Activated naive CD8-positive, alpha-beta T cell treated with anti-CD3 and anti-CD28 coated beads, Interleukin-2, amount 50 U/mL, for 24 hours (primary cell): ENCODE results near the gene DYNLT2B.
A peak's percentile ranks its signal among the peaks of the same experiment; 100 is the strongest.
"Not testable (repeated sequence)": the region's sequence is repeated elsewhere in the genome, so short reads cannot be mapped to it uniquely, and the experiment has no call there.

Experiments used
- ATAC-seq: fragments of 150-1000 bp; cut with Tn5 transposase; one replicate; pipeline ENCODE4 v1.10.0; 2021
- DNase-seq: peaks from one replicate; pipeline ENCODE4 v3.0.0; 2021
- H3K27ac Mint-ChIP-seq: one replicate; pipeline ENCODE4 v1.8.0; 2021; ENCODE audit warnings: mild to moderate bottlenecking, mixed read lengths
- H3K27me3 Mint-ChIP-seq: one replicate; pipeline ENCODE4 v1.8.0; 2021; ENCODE audit warnings: mixed read lengths
- H3K36me3 Mint-ChIP-seq: one replicate; pipeline ENCODE4 v1.8.0; 2021; ENCODE audit warnings: low read depth, mixed read lengths
- H3K4me1 Mint-ChIP-seq: one replicate; pipeline ENCODE4 v1.8.0; 2021; ENCODE audit warnings: mixed read lengths
- H3K4me3 Mint-ChIP-seq: one replicate; pipeline ENCODE4 v1.8.0; 2021; ENCODE audit warnings: mild to moderate bottlenecking, moderate library complexity, mixed read lengths
- H3K9me3 Mint-ChIP-seq: one replicate; pipeline ENCODE4 v1.8.0; 2021; ENCODE audit warnings: mixed read lengths

The DYNLT2B gene

DNA sequence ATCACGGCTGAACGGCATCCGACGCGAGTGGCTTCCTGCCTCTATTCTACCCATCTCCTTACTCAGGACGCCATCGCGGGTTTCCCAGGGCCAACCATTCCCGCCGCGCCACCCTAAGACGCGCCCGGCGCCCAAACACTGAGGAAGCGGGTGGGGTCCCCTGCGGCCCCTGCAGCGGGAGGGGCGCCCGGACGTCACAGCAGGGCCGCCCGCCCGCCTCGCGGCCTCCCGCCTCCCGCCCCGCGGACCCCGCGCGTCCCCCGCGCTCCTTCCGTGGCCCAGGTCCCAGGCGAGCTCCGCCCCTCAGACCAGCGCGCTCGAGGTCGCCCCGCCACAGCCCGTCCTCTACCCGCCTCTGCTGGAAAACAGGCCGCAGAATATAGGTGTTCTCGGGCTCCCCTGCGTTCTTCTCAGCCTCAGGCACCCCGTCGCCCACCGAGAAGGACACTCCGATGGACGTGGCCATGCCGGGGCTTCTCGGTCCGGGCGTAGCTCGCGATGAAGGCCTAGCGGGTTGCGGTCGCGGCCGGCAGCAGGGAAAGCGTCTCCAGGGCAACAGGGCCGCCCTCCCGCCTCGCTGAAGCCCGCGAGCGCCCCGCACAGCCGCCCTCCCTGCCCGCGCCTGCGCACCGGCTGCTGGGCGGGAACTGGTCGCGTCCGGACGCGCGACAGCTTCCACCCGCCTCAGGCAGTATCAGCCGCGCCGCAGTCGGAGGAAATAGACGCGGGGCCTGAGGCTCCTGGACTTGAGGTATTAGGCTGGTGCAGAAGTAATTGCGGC is at the start of gene DYNLT2B:
Gene DYNLT2B, minus strand, starts transcription at position 554 of the 781 bp plus-strand sequence. Its CDS starts 88 bp downstream, at position 466.
- Mint-ChIP-seq H3K27ac (peak within 1 kb of the TSS; percentile 92), H3K9me3 (no peaks in the 10 kb centered on the region), H3K4me3 (peak within 1 kb of the TSS; percentile 89), H3K27me3 (no peaks in the 10 kb centered on the region), H3K36me3 (no peaks in the 10 kb centered on the region), H3K4me1 (peaks cover 13% of the 10 kb centered on the region)
- DNase-seq (peak; percentile 89), ATAC-seq (peak; percentile 90)

DNA sequence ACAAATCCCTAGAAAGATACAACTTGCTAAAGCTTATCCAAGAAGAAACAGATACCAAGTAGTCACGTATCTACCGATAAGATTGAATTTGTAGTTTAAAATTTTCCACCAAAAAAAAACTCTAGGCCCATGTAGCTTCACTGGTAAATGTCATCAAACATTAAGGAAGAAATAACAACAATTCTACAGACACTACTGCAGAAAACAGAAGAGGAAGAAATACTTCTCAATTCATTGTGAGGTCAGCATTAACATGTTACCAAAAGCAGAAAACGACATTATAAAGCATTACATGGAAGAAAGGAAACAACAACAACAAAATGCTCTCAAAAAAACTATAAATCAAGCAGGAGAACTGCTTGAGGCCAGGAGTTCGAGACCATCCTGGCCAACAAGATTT is 47.7 kb upstream of the DYNLT2B start:
- no peak for ATAC-seq
- no peak overlapping the region for H3K27ac Mint-ChIP-seq
- H3K27me3 Mint-ChIP-seq = no peaks in the 10 kb centered on the region
- H3K4me3 Mint-ChIP-seq = no peak overlapping the region
- peaks cover 4% of the 10 kb centered on the region for H3K4me1 Mint-ChIP-seq
- no peaks in the 10 kb centered on the region for H3K9me3 Mint-ChIP-seq
- DNase-seq = no peak
- H3K36me3 Mint-ChIP-seq = peaks cover 18% of the 10 kb centered on the region

DNA sequence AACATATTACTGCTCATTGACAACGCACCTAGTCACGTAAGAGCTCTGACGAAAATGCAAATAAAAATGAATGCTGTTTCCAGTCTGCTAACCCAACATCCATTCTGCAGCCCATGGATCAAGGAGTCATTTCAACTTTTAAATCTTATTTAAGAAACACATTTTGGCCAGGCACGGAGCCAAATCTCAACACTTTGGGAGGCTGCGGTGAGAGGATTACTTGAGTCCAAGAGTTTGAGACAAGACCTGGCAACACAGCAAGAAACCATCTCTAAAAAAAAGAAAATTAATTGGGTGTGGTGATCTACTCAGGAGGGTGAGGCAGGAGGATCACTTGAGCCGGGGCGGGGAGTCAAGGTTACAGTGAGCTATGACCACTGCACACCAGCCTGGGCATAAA is 42.5 kb upstream of the DYNLT2B start:
- Mint-ChIP-seq H3K4me1 (no peaks in the 10 kb centered on the region), H3K4me3 (no peak overlapping the region), H3K9me3 (no peaks in the 10 kb centered on the region), H3K27ac (no peak overlapping the region), H3K36me3 (peaks cover 32% of the 10 kb centered on the region), H3K27me3 (no peaks in the 10 kb centered on the region)
- DNase-seq = no peak
- ATAC-seq = no peak

DNA sequence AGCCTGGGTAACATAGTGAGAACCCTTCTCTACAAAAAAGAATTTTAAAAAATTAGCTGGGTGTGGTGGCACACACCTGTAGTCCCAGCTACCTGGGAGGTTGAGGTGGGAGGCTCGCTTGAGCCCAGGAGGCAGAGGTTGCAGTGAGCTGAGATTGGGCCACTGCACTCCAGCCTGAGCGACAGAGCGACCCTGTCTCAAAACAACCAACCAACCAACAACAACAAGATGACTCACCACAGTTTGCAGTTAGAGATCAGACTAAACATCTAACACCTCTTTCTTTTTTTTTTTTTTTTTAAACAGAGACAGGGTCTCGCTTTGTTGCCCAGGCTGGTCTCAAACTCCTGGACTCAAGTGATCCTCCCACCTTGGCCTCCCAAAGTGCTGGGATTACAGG is 40.5 kb upstream of the DYNLT2B start:
- H3K27ac Mint-ChIP-seq, H3K4me1 Mint-ChIP-seq, ATAC-seq, H3K27me3 Mint-ChIP-seq, H3K9me3 Mint-ChIP-seq, H3K4me3 Mint-ChIP-seq, DNase-seq: not testable (repeated sequence)
- H3K36me3 Mint-ChIP-seq = peaks cover 39% of the 10 kb centered on the region

DNA sequence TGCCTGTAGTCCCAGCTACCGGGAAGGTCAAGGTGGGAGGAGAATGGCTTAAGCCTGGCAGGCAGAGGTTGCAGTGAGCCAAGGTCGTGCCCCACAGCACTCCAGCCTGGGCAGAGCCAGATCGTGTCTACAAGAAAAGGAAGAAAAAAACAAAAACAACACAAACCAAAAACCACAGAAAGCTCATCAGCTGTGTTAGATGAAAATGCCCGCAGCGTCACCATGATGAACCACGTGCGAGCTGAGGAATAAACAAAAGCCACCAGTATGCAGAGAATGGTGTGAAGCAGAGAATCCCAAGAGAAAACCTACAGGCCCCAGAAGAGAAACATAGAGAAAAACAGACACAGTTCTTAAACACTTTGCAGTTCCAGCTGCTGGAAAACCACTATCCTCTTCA is 39.9 kb upstream of the DYNLT2B start:
- no peak overlapping the region for H3K27ac Mint-ChIP-seq
- no peak overlapping the region for H3K4me3 Mint-ChIP-seq
- no peaks in the 10 kb centered on the region for H3K9me3 Mint-ChIP-seq
- H3K36me3 Mint-ChIP-seq = peaks cover 39% of the 10 kb centered on the region
- ATAC-seq (no peak), DNase-seq (no peak)
- H3K27me3 Mint-ChIP-seq = no peaks in the 10 kb centered on the region
- no peaks in the 10 kb centered on the region for H3K4me1 Mint-ChIP-seq

DNA sequence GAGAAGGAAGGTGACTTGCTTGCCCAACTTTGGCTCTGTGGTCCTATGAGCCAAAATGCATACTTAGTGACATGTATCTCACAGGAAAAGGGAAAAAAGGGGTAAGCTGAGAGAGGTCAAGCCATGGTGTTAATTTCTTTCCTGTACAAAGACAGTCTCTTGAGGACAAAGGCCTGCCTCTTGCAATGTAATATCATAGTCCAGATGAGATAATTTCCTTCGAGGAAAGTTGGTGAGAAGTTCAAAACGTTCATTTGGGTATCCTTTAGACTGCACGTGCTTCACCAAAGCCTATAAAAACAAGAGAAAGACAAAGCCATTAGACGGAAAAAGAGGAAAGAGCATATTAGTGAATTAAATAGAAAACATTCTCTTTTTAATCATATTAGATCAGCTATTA is 38.5 kb upstream of the DYNLT2B start:
- no peak for DNase-seq
- no peaks in the 10 kb centered on the region for H3K27me3 Mint-ChIP-seq
- no peaks in the 10 kb centered on the region for H3K4me1 Mint-ChIP-seq
- no peak for ATAC-seq
- no peak overlapping the region for H3K27ac Mint-ChIP-seq
- H3K9me3 Mint-ChIP-seq = no peaks in the 10 kb centered on the region
- no peak overlapping the region for H3K4me3 Mint-ChIP-seq
- H3K36me3 Mint-ChIP-seq = peaks cover 34% of the 10 kb centered on the region

DNA sequence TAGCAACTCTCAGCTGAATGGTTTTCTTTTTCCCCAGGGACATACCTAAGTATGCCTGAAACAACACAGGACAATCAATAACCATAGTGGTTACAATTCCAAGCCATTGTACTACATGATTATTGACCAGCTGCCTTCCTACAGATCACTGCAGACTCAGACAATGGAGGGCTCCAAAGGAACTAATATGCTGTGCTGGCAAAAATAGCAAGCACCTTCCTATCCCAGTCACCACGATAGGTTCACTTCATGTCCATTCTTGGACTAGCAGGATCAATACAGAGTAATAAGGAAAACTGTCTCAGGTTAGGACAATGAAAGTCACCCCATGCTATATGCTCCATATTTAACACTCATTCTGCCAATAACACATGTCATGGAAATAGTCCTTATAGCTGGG is 37.6 kb upstream of the DYNLT2B start:
- Mint-ChIP-seq H3K9me3 (no peaks in the 10 kb centered on the region), H3K36me3 (peaks cover 30% of the 10 kb centered on the region), H3K27ac (no peak overlapping the region), H3K4me3 (no peak overlapping the region), H3K27me3 (no peaks in the 10 kb centered on the region), H3K4me1 (no peaks in the 10 kb centered on the region)
- DNase-seq (no peak), ATAC-seq (no peak)

DNA sequence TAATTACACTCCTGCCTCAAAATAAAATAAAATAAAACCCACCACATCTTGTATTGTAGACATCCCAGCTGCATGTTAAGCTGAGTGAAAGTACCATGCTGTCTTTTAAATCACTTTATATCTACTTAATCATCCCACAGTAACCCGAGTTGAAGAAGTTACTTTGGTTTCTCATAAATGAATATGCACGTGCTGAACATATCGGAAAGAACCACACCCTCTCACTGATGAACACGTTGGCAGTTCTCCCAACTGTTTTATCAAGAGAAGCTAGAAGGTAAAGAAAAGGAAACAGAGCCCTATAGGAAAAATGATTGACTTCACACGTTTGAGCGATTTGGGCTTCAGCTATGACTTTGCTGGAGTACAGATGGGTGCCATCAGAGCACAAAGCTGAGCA is 36.1 kb upstream of the DYNLT2B start:
- ATAC-seq = no peak
- no peaks in the 10 kb centered on the region for H3K27me3 Mint-ChIP-seq
- no peak overlapping the region for H3K4me3 Mint-ChIP-seq
- H3K27ac Mint-ChIP-seq = no peak overlapping the region
- H3K36me3 Mint-ChIP-seq = peaks cover 28% of the 10 kb centered on the region
- H3K4me1 Mint-ChIP-seq = no peaks in the 10 kb centered on the region
- no peaks in the 10 kb centered on the region for H3K9me3 Mint-ChIP-seq
- no peak for DNase-seq

DNA sequence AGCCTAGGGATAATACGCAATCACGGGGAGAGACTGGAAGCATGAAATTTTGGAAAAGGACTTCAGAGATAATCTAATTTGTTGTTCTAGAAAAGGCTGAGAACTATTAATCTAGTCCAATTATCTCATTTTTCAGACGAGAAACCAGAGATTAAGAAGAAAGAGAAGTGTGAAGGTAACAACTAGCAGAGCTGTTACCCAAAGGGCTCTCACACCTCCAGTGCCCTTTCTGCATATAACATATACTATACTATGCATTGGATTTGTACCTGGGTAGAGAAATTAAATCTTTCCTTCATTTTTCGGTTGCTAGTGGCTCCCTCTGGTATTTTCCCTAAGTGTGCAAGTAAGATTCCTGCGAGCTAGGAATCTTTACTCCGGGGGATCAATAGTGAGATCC is 33.5 kb upstream of the DYNLT2B start:
- no peaks in the 10 kb centered on the region for H3K9me3 Mint-ChIP-seq
- H3K4me1 Mint-ChIP-seq = no peaks in the 10 kb centered on the region
- H3K27ac Mint-ChIP-seq = no peak overlapping the region
- H3K4me3 Mint-ChIP-seq = no peak overlapping the region
- H3K27me3 Mint-ChIP-seq = no peaks in the 10 kb centered on the region
- no peak for DNase-seq
- no peak for ATAC-seq
- peaks cover 23% of the 10 kb centered on the region for H3K36me3 Mint-ChIP-seq

DNA sequence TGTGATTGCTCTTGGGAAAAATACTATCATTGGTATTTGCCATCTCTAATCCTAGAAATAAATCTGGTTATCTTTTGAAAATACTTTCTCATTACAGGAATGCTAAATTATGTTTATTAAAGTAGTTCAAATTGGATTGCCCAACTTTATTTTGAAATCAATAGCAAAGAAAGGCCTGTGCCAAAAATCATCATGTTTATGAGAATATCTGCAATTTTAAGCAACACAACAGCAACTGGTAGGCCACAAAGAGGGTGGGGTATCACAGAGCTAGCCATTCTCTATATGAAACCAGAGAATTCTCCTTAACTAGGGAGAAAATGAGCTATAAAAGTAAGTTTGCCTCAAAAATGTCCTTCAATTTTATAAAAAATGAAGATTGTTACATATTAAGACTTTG is 32.0 kb upstream of the DYNLT2B start:
- no peaks in the 10 kb centered on the region for H3K9me3 Mint-ChIP-seq
- H3K27me3 Mint-ChIP-seq = no peaks in the 10 kb centered on the region
- peaks cover 18% of the 10 kb centered on the region for H3K36me3 Mint-ChIP-seq
- ATAC-seq (no peak), DNase-seq (no peak)
- H3K4me3 Mint-ChIP-seq = no peak overlapping the region
- no peak overlapping the region for H3K27ac Mint-ChIP-seq
- H3K4me1 Mint-ChIP-seq = peaks cover under 1% of the 10 kb centered on the region

DNA sequence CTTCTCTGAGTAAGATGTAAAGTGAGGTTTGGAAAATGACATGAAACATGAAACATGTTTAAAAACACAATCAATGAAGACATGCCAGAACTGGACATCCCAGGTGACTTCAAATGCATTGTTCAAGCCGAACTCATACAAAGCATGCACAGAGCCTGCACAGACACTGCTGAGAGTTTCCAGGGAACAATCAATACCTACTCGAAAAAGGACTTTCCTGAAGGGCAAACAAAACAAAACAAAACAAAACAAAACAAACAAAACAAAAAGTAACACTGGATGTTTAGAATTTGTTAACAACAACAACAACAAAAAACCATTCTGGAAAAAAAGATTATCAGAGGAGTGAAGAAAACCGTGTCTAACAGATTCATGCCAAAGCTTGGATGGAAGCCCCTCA is 30.7 kb upstream of the DYNLT2B start:
- no peak overlapping the region for H3K4me3 Mint-ChIP-seq
- no peaks in the 10 kb centered on the region for H3K9me3 Mint-ChIP-seq
- ATAC-seq (no peak), DNase-seq (no peak)
- no peaks in the 10 kb centered on the region for H3K27me3 Mint-ChIP-seq
- peaks cover 7% of the 10 kb centered on the region for H3K4me1 Mint-ChIP-seq
- peaks cover 12% of the 10 kb centered on the region for H3K36me3 Mint-ChIP-seq
- H3K27ac Mint-ChIP-seq = no peak overlapping the region

DNA sequence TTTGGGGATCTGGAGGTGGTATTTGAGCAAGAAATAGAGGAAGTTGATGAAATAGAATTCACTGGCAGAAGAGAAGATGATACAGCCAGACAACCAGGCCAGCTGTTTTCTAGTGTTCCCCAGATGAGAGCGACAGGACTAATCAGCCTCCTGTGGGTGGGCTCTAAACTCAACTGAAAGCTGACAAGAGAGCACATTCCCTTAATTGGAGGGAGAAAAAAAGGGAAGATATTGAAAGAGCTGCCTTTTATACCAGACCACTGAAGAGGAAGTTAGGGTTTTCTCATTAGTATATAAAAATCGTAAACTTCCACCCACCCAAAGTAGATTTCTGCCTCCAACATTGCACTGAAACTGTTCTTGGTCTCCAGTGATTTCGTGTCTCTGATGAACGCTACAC is 26.6 kb upstream of the DYNLT2B start:
- Mint-ChIP-seq H3K9me3 (no peaks in the 10 kb centered on the region), H3K4me3 (no peak overlapping the region), H3K36me3 (peaks cover 7% of the 10 kb centered on the region), H3K27ac (no peak overlapping the region), H3K4me1 (peaks cover 10% of the 10 kb centered on the region), H3K27me3 (no peaks in the 10 kb centered on the region)
- no peak for DNase-seq
- no peak for ATAC-seq

DNA sequence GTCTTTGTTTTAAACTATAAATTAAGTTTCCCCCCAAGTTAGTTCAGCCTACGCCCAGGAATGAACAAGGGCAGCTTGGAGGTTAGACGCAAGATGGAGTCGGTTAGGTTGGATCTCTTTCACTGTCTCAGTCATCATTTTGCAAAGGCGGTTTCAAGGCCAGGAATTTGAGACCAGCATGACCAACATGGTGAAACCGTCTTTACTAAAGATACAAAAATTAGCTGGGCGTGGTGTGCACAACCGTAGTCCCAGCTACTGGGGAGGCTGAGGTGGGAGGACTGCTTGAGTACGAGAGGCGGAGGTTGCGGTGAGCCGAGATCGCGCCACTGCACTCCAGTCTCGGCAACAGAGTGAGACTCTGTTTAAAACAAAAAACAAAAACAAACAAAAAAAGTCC is 25.9 kb upstream of the DYNLT2B start:
- H3K27me3 Mint-ChIP-seq, H3K27ac Mint-ChIP-seq, H3K36me3 Mint-ChIP-seq, DNase-seq, H3K9me3 Mint-ChIP-seq, ATAC-seq, H3K4me3 Mint-ChIP-seq: not testable (repeated sequence)
- H3K4me1 Mint-ChIP-seq = peaks cover 10% of the 10 kb centered on the region

DNA sequence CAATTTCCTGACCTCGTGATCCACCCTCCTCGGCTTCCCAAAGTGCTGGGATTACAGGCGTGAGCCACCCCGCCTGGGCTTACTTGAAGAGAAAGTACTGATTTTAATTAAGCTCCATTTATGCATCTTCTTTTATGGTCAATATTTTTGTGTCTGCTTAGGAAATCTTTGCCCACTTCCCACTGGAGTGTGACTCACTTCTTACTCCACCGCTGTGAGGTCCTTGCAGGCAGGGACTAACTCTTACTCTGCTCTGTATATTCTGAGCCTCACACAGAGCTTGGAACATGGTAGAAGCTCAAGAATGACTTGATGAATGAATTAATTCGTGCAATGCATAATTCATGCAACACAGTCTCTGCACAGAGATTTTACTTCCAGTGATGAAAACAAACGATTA is 23.1 kb upstream of the DYNLT2B start:
- no peak for DNase-seq
- no peak for ATAC-seq
- Mint-ChIP-seq H3K4me1 (peaks cover 10% of the 10 kb centered on the region), H3K36me3 (peaks cover 2% of the 10 kb centered on the region), H3K9me3 (no peaks in the 10 kb centered on the region), H3K27ac (no peak overlapping the region), H3K27me3 (peaks cover 2% of the 10 kb centered on the region), H3K4me3 (no peak overlapping the region)

DNA sequence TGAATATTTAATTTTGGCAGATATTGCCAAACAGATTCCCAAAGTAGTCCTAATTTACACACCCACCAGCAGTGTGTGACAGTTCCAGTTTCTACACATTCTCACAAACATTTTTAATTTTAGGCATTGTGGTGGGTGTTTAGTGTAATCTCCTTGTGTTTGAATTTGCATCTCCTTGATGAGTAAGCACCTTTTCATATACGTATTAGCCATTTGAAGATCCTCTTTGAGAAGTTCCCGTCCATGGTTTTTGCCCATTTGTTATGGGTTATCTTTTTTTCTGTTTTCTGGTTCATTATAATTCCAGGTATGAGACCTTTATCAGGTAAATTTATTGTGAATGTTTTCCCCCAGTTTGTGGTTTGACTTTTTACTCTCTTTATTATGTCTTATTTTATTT is 22.4 kb upstream of the DYNLT2B start:
- H3K27me3 Mint-ChIP-seq = peaks cover 2% of the 10 kb centered on the region
- H3K4me1 Mint-ChIP-seq = peaks cover 10% of the 10 kb centered on the region
- no peak overlapping the region for H3K4me3 Mint-ChIP-seq
- no peak for DNase-seq
- no peaks in the 10 kb centered on the region for H3K36me3 Mint-ChIP-seq
- no peaks in the 10 kb centered on the region for H3K9me3 Mint-ChIP-seq
- no peak for ATAC-seq
- H3K27ac Mint-ChIP-seq = no peak overlapping the region
